GM23338 (cell line): Measurements from ENCODE around the gene RNF4.

Experiments used
- EZH2 ChIP-seq: fragments of 200-600 bp; sonication (generic); IDR thresholded peaks from one replicate; pipeline ENCODE4 v1.8.0; 2017; ENCODE audit warnings: antibody characterized with exemption, mild to moderate bottlenecking, low read depth; ENCODE audit not compliant: unreplicated experiment
- EZH2phosphoT487 ChIP-seq: fragments of 200-600 bp; sonication (generic); IDR thresholded peaks from one replicate; pipeline ENCODE4 v1.8.1; 2018; ENCODE audit warnings: antibody characterized with exemption; ENCODE audit not compliant: unreplicated experiment
- JUNB ChIP-seq: IDR thresholded peaks from one replicate; pipeline ENCODE4 v1.6.1; 2016; ENCODE audit warnings: antibody characterized with exemption; ENCODE audit not compliant: unreplicated experiment
- NANOG ChIP-seq: IDR thresholded peaks from 2 replicates; pipeline ENCODE4 v1.6.1; 2016; ENCODE audit warnings: antibody characterized with exemption, borderline replicate concordance
- POLR2AphosphoS5 ChIP-seq: IDR thresholded peaks from 2 replicates; pipeline ENCODE4 v1.6.1; 2016; ENCODE audit warnings: antibody characterized with exemption, low read depth
- STAT1 ChIP-seq: IDR thresholded peaks from one replicate; pipeline ENCODE4 v1.6.1; 2016; ENCODE audit warnings: antibody characterized with exemption; ENCODE audit not compliant: unreplicated experiment
- ZNF114 ChIP-seq: fragments of 250-450 bp; sonication (Bioruptor Pico); IDR thresholded peaks from 2 replicates; pipeline ENCODE4 v1.5.0; 2020; ENCODE audit warnings: mild to moderate bottlenecking, moderate library complexity
- TF ChIP-seq, protein P1 (sequence below), 2 experiments: fragments of 200-600 bp in 1 of 2; sonication (generic) in 1 of 2; conservative IDR thresholded peaks; 2 replicates each; pipeline versions ENCODE4 v1.5.1 to v1.6.1; 2016 to 2017; ENCODE audit warnings: antibody characterized with exemption in 2 of 2, low read depth in 2 of 2, mild to moderate bottlenecking in 2 of 2, moderate library complexity in 1 of 2
- TF ChIP-seq, protein P2 (sequence below): IDR thresholded peaks from one replicate; pipeline ENCODE4 v1.6.1; 2018; ENCODE audit warnings: antibody characterized with exemption; ENCODE audit not compliant: unreplicated experiment
- TF ChIP-seq, protein P3 (sequence below): IDR thresholded peaks from 2 replicates; pipeline ENCODE4 v1.6.1; 2016; ENCODE audit warnings: antibody characterized with exemption

DNA sequence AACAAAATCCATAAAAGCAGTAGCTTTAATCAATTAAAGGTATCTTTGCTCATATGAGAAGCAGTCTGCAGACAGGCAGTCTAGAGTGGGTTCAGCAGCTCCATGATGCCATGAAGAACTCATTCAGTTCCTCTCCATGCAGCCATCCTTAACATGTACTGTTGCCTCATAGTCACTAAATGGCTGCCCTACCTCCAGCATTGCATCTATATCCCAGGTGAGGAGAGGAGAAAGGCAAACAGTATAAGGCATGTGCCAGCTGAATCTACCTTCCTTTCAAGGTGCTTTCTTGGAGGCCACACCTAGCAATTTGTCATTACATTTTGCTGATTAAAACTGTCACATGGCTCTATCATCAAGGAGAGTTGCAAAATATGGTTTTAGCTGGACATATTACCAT, 36.9 kb upstream of the RNF4 start:
- TF ChIP-seq, protein P1, sequence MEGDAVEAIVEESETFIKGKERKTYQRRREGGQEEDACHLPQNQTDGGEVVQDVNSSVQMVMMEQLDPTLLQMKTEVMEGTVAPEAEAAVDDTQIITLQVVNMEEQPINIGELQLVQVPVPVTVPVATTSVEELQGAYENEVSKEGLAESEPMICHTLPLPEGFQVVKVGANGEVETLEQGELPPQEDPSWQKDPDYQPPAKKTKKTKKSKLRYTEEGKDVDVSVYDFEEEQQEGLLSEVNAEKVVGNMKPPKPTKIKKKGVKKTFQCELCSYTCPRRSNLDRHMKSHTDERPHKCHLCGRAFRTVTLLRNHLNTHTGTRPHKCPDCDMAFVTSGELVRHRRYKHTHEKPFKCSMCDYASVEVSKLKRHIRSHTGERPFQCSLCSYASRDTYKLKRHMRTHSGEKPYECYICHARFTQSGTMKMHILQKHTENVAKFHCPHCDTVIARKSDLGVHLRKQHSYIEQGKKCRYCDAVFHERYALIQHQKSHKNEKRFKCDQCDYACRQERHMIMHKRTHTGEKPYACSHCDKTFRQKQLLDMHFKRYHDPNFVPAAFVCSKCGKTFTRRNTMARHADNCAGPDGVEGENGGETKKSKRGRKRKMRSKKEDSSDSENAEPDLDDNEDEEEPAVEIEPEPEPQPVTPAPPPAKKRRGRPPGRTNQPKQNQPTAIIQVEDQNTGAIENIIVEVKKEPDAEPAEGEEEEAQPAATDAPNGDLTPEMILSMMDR (conservative IDR thresholded peaks at IDR 0.05; ENCODE audit: low read depth in 2 of 2), result no peak
- TF ChIP-seq POLR2AphosphoS5 (no peak), EZH2phosphoT487 (no peak), EZH2 (no peak), JUNB (no peak), STAT1 (no peak), NANOG (no peak), ZNF114 (CRISPR knock-in tag) (no peak)
- TF ChIP-seq, protein P2, sequence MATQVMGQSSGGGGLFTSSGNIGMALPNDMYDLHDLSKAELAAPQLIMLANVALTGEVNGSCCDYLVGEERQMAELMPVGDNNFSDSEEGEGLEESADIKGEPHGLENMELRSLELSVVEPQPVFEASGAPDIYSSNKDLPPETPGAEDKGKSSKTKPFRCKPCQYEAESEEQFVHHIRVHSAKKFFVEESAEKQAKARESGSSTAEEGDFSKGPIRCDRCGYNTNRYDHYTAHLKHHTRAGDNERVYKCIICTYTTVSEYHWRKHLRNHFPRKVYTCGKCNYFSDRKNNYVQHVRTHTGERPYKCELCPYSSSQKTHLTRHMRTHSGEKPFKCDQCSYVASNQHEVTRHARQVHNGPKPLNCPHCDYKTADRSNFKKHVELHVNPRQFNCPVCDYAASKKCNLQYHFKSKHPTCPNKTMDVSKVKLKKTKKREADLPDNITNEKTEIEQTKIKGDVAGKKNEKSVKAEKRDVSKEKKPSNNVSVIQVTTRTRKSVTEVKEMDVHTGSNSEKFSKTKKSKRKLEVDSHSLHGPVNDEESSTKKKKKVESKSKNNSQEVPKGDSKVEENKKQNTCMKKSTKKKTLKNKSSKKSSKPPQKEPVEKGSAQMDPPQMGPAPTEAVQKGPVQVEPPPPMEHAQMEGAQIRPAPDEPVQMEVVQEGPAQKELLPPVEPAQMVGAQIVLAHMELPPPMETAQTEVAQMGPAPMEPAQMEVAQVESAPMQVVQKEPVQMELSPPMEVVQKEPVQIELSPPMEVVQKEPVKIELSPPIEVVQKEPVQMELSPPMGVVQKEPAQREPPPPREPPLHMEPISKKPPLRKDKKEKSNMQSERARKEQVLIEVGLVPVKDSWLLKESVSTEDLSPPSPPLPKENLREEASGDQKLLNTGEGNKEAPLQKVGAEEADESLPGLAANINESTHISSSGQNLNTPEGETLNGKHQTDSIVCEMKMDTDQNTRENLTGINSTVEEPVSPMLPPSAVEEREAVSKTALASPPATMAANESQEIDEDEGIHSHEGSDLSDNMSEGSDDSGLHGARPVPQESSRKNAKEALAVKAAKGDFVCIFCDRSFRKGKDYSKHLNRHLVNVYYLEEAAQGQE, result no peak
- TF ChIP-seq, protein P3, sequence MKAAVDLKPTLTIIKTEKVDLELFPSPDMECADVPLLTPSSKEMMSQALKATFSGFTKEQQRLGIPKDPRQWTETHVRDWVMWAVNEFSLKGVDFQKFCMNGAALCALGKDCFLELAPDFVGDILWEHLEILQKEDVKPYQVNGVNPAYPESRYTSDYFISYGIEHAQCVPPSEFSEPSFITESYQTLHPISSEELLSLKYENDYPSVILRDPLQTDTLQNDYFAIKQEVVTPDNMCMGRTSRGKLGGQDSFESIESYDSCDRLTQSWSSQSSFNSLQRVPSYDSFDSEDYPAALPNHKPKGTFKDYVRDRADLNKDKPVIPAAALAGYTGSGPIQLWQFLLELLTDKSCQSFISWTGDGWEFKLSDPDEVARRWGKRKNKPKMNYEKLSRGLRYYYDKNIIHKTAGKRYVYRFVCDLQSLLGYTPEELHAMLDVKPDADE, result no peak
